ELF-1 (cell line): ENCODE measurements around the gene PRKAG2.
A peak's percentile ranks its signal among the peaks of the same experiment; 100 is the strongest.

Experiments
- DNase-seq: peaks from one replicate; pipeline ENCODE4 v3.0.0-alpha.2; 2016; ENCODE audit warnings: low read depth, low spot score

Gene PRKAG2

GRCh38 chr7:151679881-151680612 lies 196.9 kb downstream of the PRKAG2 start:
- DNase-seq, result no peak

- no peak for DNase-seq
Measured at GRCh38 chr7:151679071-151679708, 197.7 kb downstream of the PRKAG2 start.

GRCh38 chr7:151678227-151678604 lies 198.7 kb downstream of the PRKAG2 start:
- DNase-seq, result no peak

GRCh38 chr7:151677581-151678226 lies 199.2 kb downstream of the PRKAG2 start:
- no peak for DNase-seq

- DNase-seq, result no peak
Measured at GRCh38 chr7:151676759-151677158, 200.2 kb downstream of the PRKAG2 start.

GRCh38 chr7:151675196-151675920 lies 201.6 kb downstream of the PRKAG2 start:
- DNase-seq, result no peak

- DNase-seq, result no peak
Measured at GRCh38 chr7:151674161-151674920, 202.6 kb downstream of the PRKAG2 start.

- DNase-seq, result no peak
Measured at GRCh38 chr7:151673216-151673615, 203.7 kb downstream of the PRKAG2 start.

GRCh38 chr7:151672716-151673115 lies 204.2 kb downstream of the PRKAG2 start:
- DNase-seq, result no peak

- peak; percentile 60 for DNase-seq
Measured at GRCh38 chr7:151671514-151671913, 205.4 kb downstream of the PRKAG2 start.

- no peak for DNase-seq
Measured at GRCh38 chr7:151669762-151670161, 207.2 kb downstream of the PRKAG2 start.

- no peak for DNase-seq
Measured at GRCh38 chr7:151666886-151667285, 210.0 kb downstream of the PRKAG2 start.

GRCh38 chr7:151665368-151665767 lies 211.5 kb downstream of the PRKAG2 start:
- no peak for DNase-seq

GRCh38 chr7:151664268-151664667 lies 212.6 kb downstream of the PRKAG2 start:
- DNase-seq, result no peak

- no peak for DNase-seq
Measured at GRCh38 chr7:151663382-151664100, 213.4 kb downstream of the PRKAG2 start.

- DNase-seq, result no peak
Measured at GRCh38 chr7:151662251-151662826, 214.6 kb downstream of the PRKAG2 start.

- no peak for DNase-seq
Measured at GRCh38 chr7:151661587-151661986, 215.3 kb downstream of the PRKAG2 start.

GRCh38 chr7:151660141-151660540 lies 216.8 kb downstream of the PRKAG2 start:
- DNase-seq, result no peak

GRCh38 chr7:151659219-151659618 lies 217.7 kb downstream of the PRKAG2 start:
- DNase-seq, result no peak

GRCh38 chr7:151658778-151659177 lies 218.1 kb downstream of the PRKAG2 start:
- DNase-seq, result no peak
